HG02943 (cell line): ENCODE measurements around the gene ABR.
"Not testable (repeated sequence)": the region's sequence is repeated elsewhere in the genome, so short reads cannot be mapped to it uniquely, and the experiment has no call there.

Experiments
- ATAC-seq: cut with Tn5 transposase; IDR thresholded peaks from one replicate; pipeline ENCODE4 v1.9.1; 2021; ENCODE audit warnings: mild to moderate bottlenecking, low read depth, moderate library complexity; ENCODE audit not compliant: unreplicated experiment

Gene ABR

DNA sequence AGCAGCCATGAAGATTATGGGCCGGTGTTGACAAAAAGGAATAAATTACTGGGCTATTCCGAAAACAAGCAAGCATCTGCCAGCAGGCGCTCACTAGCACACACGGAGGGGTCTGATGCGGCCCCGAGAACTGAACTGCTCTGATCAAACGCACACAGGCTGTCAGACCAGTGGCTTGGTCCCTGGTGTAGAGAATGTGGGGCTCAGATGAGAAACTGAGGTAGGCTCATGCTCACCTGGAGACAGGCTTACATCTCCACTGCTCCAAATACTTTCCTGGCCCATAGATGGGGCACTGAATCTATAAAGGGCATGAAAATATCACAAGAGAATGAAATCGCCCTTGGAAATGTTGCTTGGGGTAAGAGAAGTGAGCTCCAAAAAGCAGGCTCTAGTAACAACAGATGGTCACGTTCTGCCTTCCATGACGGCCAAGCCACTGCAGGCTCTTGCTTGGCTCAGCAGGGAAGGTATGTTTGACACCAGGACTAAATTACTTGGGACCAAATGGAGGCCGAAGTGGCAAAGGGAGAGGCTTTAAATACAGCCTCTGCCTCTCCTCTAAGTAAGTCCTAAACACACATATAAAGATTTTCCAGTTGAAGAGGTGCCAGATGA, 5.4 kb downstream of the ABR start:
- no peak for ATAC-seq

DNA sequence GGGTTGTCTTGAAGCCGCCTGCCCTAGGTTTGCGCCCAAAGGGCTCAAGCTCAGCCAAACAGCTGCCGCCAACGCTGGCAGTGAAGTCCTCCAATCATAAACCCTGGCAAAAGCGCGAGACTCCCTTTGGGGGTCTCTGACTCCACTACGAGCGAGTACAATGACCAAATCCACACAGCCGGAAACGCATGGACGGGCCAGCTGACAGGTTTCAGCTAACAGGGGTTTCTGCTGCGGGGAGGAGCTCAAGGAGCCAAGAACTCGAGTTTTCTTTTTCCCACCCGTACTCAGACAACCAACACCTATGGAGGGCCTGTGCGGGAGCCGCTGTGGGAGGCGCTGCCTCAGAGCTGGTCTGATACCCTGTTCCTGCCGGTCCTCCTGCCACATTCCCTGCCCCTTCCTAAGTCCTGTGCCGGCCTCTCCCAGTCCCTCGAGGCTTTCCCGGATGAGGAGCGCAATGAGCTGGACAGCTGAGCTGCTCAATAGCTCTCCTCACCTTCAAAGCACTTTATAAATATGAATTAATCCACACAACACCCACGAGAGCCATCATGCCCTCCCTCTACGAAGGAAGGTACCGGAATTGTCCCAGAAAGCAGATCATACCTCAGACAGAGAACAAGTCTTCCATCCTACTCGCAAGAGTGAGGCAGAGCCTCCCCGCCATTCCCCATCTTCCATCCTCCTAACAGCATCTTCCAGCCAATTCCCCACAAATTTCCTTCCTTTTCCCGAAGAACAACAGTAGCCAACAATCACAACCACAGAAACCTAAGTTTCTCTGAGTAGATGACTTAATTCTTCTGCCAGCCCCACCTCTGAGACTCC, 6.1 kb downstream of the ABR start:
- no peak for ATAC-seq

DNA sequence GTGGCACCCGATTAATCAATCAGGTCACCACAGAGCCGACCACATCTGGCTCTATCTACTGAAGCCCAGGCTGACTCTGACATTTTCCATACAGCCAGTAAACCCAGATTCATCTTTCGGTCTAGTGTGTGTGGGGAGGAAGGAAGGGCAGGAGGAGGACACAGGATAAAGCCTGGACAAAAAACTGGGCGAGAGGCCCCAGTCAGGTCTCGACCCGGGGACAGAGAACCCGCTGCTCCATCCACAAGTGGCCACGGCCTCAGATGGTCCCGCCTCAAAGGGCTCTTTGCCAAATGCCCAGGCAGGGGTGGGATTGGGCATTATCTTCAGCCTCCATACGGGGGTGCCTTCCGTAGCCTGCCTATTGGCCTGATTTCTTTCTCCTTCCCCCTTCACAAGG, 7.8 kb downstream of the ABR start:
- ATAC-seq = no peak

- no peak for ATAC-seq
These were observed 9.0 kb downstream of the ABR start for GRCh38 chr17:1170739-1171138.

- ATAC-seq = no peak
These were observed 9.9 kb downstream of the ABR start for GRCh38 chr17:1169929-1170312.

DNA sequence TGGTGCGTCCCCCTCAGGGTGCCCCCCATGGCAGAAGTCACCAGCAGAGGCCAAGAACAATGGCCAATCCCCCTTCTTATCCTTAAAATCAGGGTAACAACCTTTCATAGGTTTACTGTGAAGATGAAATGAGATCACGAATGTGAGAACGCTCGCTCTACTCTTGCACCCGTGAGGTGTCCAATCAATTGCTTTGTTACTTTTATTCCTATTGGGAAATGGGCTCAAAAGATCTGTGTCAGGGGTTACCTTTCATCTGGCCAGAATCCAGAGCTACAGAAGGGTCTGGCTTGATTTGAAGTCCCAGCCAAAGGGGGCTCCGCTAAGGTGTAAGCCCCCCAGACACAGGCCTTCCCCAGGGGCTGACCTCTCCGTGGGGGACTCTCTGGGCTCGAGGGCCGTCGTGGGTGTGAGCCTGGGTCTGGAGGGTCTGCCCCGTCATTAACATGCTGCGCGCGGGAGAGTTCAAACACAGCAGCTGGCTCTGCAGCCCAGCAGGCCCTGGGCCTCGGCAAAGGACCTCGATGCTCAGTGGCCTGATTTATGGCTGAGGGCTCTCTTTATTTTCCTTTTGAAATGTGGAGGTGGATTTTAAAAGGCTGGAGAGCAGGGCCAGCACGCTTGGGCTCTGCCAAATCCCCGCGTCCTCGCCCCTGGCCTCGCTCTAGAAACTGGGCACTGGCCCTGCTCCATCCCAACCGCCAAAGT, 10.4 kb downstream of the ABR start:
- ATAC-seq = no peak

DNA sequence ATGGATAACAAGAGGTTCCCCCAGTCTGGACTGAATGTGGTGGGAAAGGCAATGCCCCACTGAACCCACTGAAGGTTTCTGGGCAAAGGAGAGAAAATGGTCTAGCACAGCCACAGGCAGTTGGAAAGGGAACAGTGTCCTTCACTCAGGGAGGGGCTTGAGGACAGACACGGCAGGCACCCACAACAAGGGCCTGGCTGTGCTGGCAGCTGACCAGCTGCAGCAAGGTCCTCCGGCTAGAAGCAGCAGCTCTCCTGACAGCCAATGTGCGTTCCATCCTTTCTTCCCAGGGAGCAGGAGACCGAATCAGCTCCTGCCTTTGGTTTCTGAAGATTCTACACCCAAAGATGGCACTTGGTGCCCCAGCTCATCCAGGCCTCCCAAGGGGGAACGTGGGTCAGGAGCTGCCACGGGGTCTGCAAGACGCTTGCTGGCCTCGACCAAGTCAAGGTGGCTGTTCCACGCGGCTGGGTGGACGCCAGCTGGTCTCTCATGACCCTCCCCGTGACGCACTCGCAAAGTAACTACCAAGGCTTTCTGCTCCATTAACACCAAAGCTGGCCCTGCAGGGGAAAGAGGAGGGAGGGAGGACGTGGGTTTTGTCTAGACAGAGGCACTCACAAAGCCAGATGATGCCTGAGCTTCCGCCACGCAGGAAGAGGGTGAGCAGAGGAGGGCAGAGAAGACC, 11.1 kb downstream of the ABR start:
- no peak for ATAC-seq

- no peak for ATAC-seq
These were observed 13.5 kb downstream of the ABR start for GRCh38 chr17:1166276-1166675.

DNA sequence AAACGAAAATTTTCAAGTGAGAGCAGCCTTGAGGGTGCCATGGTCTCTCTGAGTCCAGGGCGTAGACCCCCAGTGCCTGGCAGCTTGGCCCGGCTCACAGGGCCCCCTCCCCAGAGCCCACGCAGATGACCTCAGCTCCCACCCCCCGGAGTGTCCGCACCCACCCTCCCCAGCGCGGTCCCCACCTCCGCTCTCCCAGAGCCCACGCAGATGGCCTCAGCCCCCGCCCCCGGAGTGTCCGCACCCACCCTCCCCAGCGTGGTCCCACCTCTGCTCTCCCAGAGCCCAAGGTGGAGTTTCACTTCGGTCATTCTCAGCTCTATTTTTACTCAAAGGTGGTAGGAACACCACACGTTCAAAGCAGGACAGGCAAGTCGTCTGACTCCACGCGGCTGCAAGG, 13.9 kb downstream of the ABR start:
- no peak for ATAC-seq

DNA sequence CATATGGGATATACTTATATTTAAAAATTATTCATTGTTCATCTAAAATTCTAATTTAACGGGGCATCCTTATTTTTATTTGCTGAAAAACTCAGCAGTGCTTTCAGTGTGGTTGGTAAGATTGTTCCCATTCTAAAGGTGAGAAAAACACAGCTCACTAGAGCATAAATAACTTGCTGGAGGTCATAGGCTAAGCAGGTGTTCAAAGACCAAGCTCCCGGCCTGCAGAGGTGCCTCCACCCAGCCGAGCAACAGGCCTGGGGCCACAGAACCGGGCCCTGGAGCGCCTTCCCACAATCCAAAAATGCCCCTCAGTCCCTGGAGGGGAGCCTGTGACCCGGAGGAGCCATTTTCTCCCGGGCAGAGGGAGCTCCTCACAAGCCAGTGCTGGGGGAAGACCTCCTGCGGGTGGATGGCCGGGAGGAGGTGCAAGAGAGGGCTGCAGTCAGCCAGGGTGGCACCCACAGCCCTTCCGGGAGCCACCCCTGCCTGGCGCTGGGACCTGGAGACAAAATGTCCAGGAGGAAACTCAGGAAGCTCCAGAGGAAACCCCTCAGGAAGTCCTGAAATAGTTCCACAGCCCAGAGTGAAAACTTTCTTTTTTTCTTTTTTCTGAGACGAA, 14.7 kb downstream of the ABR start:
- no peak for ATAC-seq

- ATAC-seq = no peak
These were observed 17.5 kb downstream of the ABR start for GRCh38 chr17:1162116-1162855.

DNA sequence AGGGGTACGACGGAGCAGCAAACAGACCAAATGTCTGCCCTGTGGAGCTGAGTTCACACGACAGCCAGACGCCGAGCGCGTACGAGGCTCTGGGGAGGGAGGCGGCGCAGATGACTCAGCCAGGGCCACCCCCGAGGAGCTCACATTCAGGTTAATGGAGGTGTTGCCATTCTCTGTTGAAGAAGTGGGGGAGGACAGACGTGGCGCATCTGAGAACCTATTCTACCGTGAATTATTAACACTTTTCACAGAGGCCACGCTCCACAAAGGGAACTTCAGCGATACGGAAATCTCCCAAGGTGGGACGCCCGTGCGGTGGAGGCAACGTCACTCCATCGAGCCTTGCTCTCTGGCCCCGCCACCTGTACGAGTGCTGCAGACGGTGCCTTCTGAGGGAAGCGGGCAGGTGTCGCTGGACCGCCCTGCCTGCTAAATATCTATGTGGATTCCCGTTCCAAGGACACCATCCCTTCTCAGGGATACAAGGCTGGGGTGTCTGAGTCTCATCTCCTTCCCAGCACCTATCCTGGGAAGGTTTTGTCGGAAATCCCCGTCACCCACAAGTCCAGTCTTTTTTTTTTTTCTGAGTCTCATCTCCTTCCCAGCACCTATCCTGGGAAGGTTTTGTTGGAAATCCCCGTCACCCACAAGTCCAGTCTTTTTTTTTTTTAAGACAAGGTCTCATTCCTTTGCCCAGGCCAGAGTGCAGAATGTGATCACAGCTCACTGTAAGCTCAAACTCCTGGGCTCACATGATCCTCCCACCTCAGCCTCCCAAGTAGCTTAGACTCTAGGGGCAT, 19.0 kb downstream of the ABR start:
- ATAC-seq = no peak

DNA sequence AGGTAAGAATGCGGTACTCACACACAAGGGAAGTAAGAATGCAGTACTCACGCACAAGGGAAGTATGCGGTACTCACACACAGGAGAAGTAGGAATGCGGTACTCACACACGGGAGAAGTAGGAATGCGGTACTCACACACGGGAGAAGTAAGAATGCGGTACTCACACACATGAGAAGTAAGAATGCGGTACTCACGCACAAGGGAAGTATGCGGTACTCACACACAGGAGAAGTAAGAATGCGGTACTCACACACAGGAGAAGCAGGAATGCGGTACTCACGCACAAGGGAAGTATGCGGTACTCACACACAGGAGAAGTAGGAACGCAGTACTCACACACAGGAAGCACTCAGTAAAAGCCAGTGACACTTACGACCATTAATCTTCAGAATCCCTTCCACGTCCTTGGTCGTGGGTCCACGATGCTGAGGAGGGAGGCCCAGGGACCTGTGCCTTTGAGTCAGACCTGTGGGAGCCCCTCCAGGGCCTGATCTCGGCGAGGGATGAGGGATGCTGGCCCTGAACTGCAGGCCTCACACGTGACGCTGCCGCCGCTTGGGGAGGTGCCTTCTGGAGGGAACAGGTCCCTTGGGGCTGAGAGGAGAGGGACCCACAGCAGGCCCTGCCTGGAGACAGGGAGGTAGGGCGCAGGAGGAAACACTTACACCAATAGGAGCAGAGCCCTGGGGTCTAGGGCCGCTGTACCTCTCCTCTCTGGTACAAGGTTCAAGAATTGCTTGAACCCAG, 20.2 kb downstream of the ABR start:
- no peak for ATAC-seq

- ATAC-seq = no peak
These were observed 20.9 kb downstream of the ABR start for GRCh38 chr17:1158879-1159278.

DNA sequence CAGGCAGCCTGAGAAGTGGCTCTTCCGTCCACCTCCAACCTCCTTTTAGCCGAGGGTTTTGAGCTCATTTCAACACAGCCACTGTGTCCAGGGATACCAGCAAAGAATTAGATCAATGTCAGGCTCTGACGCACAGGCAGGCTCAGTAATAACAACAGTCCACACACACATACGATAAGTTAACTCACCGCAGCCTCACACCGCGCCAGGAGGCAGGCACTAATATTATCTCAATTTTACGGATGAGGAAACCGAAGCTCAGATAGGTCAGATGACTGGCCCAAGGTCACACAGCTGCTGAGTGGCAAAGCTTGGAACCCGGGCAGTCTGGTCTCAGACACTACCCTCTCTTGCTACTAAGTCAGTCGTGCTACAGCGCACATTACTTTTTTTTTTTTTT, 22.9 kb downstream of the ABR start:
- ATAC-seq = no peak

GRCh38 chr17:1154704-1155103, 25.1 kb downstream of the ABR start:
- no peak for ATAC-seq

DNA sequence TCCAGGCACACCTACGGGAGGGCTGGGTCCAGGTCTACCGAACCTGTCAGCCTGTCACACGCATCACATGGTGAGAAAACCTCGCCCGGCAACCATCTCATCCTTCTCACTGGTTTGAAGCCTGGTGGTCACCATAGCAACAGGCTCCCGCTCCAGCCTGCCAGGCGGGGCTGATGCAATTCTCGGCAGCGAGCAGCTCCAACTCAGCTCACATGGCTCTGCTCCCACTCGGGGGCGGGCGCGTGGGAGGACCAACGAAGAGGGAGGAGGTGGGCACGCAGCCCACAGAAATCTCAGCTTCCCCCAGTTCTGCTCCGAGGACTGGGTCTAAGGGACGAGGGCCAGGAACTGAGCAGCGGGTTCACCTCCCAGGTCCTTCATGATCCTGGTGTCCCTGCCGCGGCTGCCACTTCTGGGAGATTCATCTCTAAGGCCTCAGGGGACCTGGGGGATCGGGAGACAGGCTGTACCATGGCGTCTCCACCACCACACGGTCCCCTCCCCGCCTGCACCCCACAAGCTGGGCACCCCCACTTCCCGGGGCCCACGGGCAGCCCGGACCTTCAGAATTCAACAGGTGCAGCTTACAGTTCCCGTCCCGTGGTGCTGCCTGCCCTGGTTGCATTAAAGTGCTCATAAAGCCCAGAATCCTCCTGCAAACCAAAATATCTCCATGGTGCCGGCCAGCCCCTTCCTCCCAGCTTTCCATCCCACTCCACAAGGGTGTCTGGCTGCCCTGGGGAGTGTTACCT, 25.8 kb downstream of the ABR start:
- ATAC-seq = no peak

DNA sequence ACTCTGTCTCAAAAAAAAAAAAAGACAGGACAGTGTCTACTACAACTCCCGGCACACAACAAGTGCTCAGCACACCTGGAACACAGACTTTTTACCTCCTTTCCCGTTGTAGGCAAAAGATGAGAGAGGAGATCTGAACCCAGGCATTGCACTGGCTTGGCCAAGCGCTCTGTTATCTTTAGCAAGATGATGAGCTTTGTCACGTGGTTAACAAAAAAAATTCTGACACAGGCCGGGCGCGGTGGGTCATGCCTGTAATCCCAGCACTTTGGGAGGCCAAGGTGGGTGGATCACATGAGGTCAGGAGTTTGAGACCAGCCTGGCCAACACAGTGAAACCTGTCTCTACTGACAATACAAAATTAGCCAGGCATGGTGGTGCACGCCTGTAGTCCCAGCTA, 27.2 kb downstream of the ABR start:
- ATAC-seq = not testable (repeated sequence)
